Hepatic stellate cell (primary cell): ENCODE results near the gene GTF2H4.
A peak's percentile ranks its signal among the peaks of the same experiment; 100 is the strongest.
"Not testable (repeated sequence)": the region's sequence is repeated elsewhere in the genome, so short reads cannot be mapped to it uniquely, and the experiment has no call there.

Experiments used
- DNase-seq: peaks from one replicate; pipeline ENCODE4 v3.0.0; 2011; ENCODE audit warnings: low spot score

Gene GTF2H4

DNA sequence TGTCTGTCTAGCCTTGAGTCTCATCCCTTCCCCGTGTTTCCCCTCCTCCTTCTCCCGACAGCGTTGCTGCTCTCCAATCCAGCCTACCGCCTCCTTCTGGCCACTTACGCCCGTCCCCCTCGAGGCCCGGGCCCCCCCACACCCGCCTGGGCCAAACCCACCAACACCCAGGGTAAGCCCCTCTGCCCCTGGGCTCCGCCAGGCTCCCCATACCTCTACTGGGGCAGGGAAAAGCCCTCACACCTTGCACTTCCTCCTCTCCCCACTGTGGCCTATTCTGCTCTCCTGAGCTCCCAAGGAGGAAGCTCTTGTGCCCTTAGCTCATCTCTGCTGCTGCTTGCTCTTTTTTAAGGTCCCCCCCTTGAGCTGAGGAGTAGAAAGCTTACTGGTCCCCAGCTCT, 12.7 kb upstream of the GTF2H4 start:
- no peak for DNase-seq

DNA sequence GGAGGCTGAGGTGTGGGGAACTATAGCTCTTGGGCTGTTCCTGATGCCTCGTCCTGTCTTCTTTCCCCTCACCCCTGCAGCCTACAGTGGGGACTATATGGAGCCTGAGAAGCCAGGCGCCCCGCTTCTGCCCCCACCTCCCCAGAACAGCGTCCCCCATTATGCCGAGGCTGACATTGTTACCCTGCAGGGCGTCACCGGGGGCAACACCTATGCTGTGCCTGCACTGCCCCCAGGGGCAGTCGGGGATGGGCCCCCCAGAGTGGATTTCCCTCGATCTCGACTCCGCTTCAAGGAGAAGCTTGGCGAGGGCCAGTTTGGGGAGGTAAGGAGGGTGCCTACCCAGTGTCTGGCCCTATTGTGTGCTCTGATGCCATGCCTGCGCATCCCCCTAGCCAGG, 11.5 kb upstream of the GTF2H4 start:
- no peak for DNase-seq

DNA sequence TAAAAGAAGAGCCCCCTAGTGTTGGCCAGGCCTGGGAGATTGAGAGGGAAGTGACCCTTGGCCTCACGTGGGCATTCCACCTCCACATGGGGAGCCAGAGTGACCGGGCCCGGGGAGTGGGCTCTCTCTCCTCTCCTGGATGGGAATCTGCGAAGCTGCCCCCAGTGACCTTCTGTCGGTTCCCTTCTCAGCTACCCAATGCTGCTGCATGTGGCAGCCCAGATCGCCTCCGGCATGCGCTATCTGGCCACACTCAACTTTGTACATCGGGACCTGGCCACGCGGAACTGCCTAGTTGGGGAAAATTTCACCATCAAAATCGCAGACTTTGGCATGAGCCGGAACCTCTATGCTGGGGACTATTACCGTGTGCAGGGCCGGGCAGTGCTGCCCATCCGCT, 10.1 kb upstream of the GTF2H4 start:
- no peak for DNase-seq

DNA sequence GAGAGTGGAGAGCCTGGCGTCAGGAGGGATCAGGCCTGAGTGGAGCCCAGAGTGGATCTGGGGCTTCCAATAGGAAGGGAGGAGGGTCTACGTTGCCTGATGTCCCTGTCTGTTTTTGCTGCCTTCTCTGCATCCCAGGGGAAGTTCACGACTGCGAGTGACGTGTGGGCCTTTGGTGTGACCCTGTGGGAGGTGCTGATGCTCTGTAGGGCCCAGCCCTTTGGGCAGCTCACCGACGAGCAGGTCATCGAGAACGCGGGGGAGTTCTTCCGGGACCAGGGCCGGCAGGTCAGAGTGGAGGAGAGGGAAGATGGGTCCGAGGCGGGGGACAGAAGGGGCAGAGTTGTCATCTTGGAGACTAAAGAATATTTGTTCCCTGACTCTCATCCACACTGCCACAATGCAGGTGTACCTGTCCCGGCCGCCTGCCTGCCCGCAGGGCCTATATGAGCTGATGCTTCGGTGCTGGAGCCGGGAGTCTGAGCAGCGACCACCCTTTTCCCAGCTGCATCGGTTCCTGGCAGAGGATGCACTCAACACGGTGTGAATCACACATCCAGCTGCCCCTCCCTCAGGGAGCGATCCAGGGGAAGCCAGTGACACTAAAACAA, 9.2 kb upstream of the GTF2H4 start:
- DNase-seq: no peak

DNA sequence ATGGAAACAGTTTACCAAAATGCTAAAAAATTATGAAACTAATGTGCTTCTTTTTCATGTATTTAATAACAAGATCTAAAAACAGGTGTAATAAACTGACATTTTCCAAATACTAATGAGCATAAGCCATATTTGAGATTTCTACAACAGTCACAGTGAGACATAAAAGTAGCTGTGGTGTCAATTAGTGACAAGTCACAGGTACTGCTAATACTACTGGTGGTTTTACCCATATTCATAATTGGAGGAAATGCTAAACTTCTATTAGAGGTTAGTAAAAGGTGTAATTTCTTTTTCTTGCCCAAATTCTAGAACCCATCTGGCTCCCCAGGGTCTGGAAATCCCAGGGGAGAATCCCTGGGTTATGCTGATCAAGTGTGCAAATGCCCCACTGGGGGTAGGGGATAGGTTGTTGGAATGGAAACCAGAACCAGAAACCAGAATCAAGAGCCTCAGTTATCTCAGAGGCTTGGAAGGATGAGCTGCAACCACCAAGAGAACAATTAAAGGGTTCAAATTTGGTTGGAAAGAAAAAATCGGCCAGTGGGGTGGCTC, 7.1 kb upstream of the GTF2H4 start:
- DNase-seq: no peak

DNA sequence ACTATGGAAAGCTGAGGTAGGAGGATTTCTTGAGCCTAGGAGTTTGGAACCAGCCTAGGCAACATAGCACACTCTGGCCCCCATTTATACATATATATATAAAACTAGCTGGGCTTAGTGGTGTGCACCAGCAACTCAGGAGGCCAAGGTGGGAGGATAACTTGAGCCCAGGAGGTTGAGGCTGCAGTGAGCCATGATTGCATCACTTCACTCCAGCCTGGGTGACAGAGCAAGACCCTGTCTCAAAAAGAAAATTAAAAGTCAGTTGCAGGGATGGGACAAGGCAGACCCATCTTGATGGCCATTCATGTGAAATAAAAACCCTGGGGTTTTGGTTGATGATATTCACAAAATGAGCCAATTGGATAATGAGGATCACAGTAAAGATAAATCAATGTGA, 6.6 kb upstream of the GTF2H4 start:
- no peak for DNase-seq

GRCh38 chr6:30902196-30902595, 5.8 kb upstream of the GTF2H4 start:
- DNase-seq: not testable (repeated sequence)

- no peak for DNase-seq
These were observed 5.3 kb upstream of the GTF2H4 start for GRCh38 chr6:30902709-30903108.

DNA sequence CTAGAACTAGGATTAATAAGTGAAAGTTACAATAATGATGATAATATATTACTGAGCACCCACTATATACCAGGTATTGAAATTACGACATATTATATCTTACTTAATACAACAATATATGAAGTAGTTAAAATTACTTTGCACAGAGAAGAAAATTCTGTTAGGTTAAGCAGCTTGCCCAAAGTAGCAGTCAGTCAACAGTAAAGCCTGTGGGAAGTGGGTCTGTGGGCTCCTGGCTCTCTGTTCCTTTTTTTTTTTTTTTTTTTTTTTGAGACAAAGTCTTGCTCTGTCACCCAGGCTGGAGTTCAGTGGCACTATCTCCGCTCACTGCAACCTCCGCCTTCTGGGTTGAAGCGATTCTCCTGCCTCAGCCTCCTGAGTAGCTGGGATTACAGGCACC, 4.8 kb upstream of the GTF2H4 start:
- no peak for DNase-seq

GRCh38 chr6:30907290-30907757, 683 bp upstream of the GTF2H4 start:
- DNase-seq: not testable (repeated sequence)

- no peak for DNase-seq
These were observed 693 bp downstream of the GTF2H4 start for GRCh38 chr6:30908700-30909099.

DNA sequence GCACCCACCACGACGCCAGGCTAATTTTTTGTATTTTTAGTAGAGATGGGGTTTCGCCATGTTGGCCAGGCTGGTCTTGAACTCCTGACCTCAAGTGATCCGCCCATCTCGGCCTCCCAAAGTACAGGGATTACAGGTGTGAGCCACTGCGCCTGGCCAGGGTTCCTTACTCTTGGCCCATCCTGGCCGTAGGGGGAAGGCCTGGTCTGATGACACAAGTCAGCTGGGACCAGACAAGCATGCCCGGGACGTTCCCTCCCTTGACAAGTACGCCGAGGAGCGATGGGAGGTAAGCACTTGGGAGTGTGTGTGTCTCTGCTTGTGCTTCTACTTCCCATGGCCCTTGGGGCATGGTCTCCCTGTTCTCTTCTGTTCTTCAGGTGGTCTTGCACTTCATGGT, 2.5 kb downstream of the GTF2H4 start:
- not testable (repeated sequence) for DNase-seq

- DNase-seq: no peak
These were observed 4.9 kb downstream of the GTF2H4 start for GRCh38 chr6:30912746-30913520.

- DNase-seq: no peak
These were observed 5.7 kb downstream of the GTF2H4 start for GRCh38 chr6:30913721-30914075.

- peak; percentile 99 for DNase-seq
These were observed 6.3 kb downstream of the GTF2H4 start, which contains the start of gene VARS2 for GRCh38 chr6:30914076-30914853. Gene VARS2, plus strand, starts transcription at chr6:30914238. Its CDS starts 599 bp downstream, at chr6:30914837.

DNA sequence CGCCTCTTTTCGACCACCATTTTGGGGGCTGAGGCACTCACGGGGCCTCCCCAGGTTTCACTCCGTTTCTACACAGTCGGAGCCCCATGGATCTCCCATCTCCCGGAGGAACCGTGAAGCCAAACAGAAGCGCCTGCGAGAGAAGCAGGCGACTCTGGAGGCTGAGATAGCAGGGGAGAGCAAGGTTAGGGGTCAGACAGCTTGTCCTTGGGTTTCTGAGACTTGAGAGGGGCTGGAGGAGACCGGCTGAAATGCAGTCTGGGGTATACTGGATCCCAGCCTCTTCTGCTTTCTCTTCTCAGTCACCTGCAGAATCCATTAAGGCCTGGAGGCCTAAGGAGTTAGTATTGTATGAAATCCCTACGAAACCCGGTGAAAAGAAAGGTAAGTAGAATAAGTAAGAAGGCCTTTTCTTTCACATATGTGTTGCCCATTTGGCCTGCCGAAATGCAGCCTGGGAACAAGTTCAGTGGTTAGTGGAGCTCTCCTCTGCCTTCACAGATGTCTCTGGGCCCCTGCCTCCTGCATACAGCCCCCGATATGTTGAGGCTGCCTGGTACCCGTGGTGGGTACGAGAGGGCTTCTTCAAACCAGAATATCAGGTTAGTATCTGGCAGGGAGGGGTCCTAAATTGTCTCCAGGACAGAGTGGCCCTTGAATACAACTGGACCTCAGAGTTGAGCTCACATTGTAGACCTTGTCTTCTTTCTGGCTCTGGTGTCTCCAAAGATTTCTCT, 7.0 kb downstream of the GTF2H4 start:
- no peak for DNase-seq

GRCh38 chr6:30915591-30915946, 7.6 kb downstream of the GTF2H4 start:
- peak; percentile 88 for DNase-seq

- no peak for DNase-seq
These were observed 9.0 kb downstream of the GTF2H4 start for GRCh38 chr6:30917041-30917440.

- DNase-seq: no peak
These were observed 9.5 kb downstream of the GTF2H4 start for GRCh38 chr6:30917487-30917886.

DNA sequence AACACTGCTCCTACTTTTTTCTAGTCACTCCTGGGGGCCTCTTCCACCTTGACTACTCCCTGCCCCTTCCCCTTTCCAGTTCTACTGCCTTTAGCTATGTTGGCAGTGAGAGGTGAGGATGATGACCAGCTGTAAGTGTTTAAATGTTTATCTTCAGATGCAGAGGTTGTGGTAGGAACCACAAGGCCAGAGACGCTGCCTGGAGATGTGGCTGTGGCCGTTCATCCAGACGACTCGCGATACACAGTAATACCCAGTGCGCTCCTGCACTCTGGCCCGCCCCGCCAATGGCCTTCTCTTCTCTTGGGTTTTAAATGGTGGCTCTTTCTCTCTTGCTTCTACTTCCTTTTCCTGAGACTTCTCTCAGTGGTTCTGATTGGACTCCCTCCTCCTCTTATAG, 10.7 kb downstream of the GTF2H4 start:
- DNase-seq: no peak

GRCh38 chr6:30922447-30922852, 14.4 kb downstream of the GTF2H4 start:
- DNase-seq: no peak

- not testable (repeated sequence) for DNase-seq
These were observed 16.1 kb downstream of the GTF2H4 start for GRCh38 chr6:30924040-30924627.
